22Rv1 (cell line): ENCODE measurements around the gene PPP1R14B.

Experiments
- CTCF ChIP-seq: fragments of 450-650 bp; IDR thresholded peaks from 2 replicates; pipeline ENCODE4 v1.5.1; 2017; ENCODE audit warnings: mild to moderate bottlenecking
- ZFX ChIP-seq: fragments of 450-650 bp; IDR thresholded peaks from 2 replicates; pipeline ENCODE4 v1.6.1; 2017; ENCODE audit warnings: antibody characterized with exemption, borderline replicate concordance

DNA sequence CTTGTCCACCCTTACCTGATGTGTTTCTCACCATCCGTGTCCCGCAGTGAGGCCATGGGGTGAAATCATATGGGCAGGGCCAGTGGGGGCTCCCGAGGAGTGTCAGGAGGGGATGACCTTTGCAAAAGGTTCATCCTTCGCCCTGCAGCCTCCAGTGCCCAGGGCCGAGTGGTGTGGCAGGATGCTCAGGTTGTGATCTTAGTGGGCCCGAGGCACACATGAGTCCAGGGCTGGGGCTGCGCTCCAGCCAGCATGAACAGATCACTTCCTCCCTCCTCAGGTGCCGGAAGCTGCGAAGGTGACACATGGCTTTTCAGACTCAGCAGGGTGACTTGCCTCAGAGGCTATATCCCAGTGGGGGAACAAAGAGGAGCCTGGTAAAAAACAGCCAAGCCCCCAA lies 8.7 kb downstream of the PPP1R14B start:
- no peak for TF ChIP-seq CTCF
- TF ChIP-seq ZFX: no peak
